IPS DF 6.9 (cell line): ENCODE measurements around the gene GPR160.

ENCODE experiments used
- DNase-seq: peaks from one replicate; pipeline ENCODE4 v3.0.0-alpha.2; 2013; ENCODE audit warnings: low read depth, low spot score
- H3K27ac ChIP-seq: one replicate; pipeline ENCODE4 v1.5.1; 2013; ENCODE audit warnings: low read length, control low read depth
- H3K27me3 ChIP-seq: 2 replicates; pipeline ENCODE4 v1.6.1; 2013; ENCODE audit warnings: mild to moderate bottlenecking, low read length; ENCODE audit not compliant: control insufficient read depth, insufficient read depth
- H3K36me3 ChIP-seq: 2 replicates; pipeline ENCODE4 v1.6.1; 2013; ENCODE audit warnings: low read length; ENCODE audit not compliant: control insufficient read depth, insufficient read depth
- H3K4me1 ChIP-seq: 2 replicates; pipeline ENCODE4 v1.6.1; 2013; ENCODE audit warnings: low read length; ENCODE audit not compliant: control insufficient read depth, insufficient read depth
- H3K4me3 ChIP-seq: 2 replicates; pipeline ENCODE4 v1.5.1; 2013; ENCODE audit warnings: mild to moderate bottlenecking, low read length
- H3K9me3 ChIP-seq: 2 replicates; pipeline ENCODE4 v1.6.1; 2013; ENCODE audit warnings: low read length, inconsistent platforms; ENCODE audit not compliant: control insufficient read depth, insufficient read depth
- WGBS: extraction: QIAGEN DNeasy Blood & Tissue Kit; methylation state at CpG from one replicate; pipeline ENCODE4 v1.1.7; 2013; ENCODE audit warnings: mixed read lengths, missing lambda C conversion rate; ENCODE audit not compliant: insufficient read length, insufficient coverage; 5-methylcytosine and 5-hydroxymethylcytosine counted together

GPR160 gene, protein sequence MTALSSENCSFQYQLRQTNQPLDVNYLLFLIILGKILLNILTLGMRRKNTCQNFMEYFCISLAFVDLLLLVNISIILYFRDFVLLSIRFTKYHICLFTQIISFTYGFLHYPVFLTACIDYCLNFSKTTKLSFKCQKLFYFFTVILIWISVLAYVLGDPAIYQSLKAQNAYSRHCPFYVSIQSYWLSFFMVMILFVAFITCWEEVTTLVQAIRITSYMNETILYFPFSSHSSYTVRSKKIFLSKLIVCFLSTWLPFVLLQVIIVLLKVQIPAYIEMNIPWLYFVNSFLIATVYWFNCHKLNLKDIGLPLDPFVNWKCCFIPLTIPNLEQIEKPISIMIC

DNA sequence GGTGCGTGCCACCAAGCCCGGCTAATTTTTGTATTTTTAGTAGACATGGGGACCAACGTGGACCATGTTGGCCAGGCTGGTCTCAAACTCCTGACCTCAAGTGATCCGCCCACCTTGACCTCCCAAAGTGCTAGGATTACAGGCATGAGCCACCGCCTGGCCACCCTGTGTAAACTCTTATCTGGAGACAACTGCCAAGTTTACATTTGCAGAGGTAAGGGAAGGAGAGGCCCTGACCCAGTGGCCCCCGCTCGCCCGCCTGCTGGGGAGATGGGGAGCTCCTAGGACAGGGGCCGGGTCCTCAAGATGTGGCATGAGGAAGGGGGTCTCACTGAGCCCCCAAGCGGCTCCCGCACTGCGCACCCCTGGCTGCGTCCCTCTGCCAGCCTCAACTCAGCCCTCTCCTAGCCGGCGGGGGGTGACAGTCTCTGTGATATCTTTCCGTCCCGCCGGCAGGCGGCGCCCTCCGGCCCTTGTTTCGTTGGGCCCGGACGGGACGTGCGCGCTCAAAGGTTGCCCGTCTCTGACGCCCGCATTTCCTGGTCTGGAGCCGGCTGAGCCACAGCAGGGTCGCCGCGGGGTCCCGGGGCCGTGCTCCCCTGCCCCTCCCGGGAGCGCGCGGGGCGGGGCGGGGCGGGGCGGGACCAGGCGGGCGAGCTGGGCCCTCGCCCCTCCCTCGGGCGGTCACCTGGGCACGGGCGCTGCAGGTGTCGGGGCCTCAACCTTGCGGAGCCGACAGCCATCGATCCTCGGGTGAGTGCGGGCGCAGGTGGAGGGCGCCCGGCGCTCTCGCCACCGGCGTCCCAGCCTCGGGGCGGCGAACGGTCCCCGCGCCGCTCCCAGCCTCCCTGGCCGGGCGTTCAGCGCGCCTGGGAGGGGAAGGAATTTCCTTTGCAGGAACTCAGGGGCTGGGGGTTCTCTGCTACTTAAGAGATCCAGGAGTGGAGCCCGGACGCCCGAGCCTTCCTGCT, at the start of gene GPR160:
Gene GPR160 (plus strand): TSS at position 533 of the 971 bp plus-strand sequence. CDS start 45,978 bp downstream, outside the sequence.
- H3K4me3 ChIP-seq, result peak within 1 kb of the TSS; percentile 65; the same call in 1 of the 2 replicates
- H3K36me3 ChIP-seq, result no peaks in the 10 kb centered on the region
- H3K27ac ChIP-seq, result no peak within 1 kb of the TSS
- no CpG with 5 or more reads among the region's 78 CpGs for WGBS
- DNase-seq, result no peak
- H3K9me3 ChIP-seq, result no peaks in the 10 kb centered on the region
- no peaks in the 10 kb centered on the region for H3K27me3 ChIP-seq
- no peaks in the 10 kb centered on the region for H3K4me1 ChIP-seq

DNA sequence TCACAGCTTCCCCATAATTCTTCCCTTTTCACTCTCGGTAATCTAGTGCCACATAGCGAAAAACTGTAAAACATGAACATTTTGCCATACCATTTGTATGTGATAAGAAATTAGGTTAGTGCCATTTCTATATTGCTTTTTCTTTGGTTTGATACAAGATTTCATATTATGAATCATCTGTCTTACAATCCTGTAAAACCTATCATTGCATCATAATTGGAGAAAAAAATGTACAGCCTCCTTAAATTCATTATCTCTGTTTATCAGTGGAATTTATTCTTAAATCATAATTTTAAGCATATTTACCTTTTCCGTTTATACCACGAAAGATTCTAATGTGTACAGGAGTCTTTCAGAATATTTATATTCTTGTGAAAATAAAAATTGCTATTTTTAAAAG, 47.4 kb upstream of the GPR160 start:
- DNase-seq, result no peak
- WGBS, result no CpG with 5 or more reads among the region's 4 CpGs
- H3K4me3 ChIP-seq, result no peak overlapping the region
- H3K27me3 ChIP-seq, result no peaks in the 10 kb centered on the region
- no peaks in the 10 kb centered on the region for H3K9me3 ChIP-seq
- H3K4me1 ChIP-seq, result no peaks in the 10 kb centered on the region
- peaks cover 9% of the 10 kb centered on the region; the same call in 1 of the 2 replicates for H3K36me3 ChIP-seq
- H3K27ac ChIP-seq, result no peak overlapping the region

DNA sequence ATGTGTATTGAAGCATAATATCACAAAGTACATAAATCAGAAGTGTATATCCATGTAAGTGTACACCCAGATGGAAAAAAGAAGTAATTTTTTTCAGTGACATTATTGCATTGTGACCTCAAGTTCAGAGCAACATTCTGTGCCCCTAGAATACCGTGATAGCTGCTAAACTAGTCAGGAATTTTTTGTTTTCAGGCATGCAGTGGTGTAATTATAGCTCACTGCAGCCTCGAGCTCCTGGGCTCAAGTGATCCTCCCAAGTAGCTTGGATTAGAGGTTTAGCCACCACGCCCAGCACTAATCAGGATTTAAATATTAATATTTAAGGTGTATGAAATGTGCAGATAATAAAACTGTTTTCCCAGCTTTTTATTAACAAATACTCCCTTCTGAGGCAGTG, 45.6 kb upstream of the GPR160 start:
- DNase-seq, result no peak
- H3K9me3 ChIP-seq, result no peaks in the 10 kb centered on the region
- H3K27me3 ChIP-seq, result no peaks in the 10 kb centered on the region
- H3K4me1 ChIP-seq, result no peaks in the 10 kb centered on the region
- no peak overlapping the region for H3K4me3 ChIP-seq
- WGBS, result no CpG with 5 or more reads among the region's 3 CpGs
- peaks cover 9% of the 10 kb centered on the region; the same call in 1 of the 2 replicates for H3K36me3 ChIP-seq
- H3K27ac ChIP-seq, result no peak overlapping the region

DNA sequence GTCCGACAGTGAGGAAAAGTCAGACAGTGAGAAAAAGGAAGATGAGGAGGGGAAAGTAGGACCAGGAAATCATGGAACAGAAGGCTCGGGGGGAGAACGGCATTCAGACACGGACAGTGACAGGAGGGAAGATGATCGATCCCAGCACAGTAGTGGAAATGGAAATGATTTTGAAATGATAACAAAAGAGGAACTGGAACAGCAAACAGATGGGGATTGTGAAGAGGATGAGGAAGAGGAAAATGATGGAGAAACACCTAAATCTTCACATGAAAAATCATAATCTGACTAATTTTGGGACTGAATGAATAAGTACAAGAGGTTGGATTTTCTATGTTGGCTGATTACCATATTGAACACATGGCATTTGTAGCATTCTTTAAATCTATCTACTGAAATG, 45.0 kb upstream of the GPR160 start:
- no peak overlapping the region for H3K27ac ChIP-seq
- no peaks in the 10 kb centered on the region for H3K27me3 ChIP-seq
- no CpG with 5 or more reads among the region's 5 CpGs for whole genome bisulfite sequencing
- H3K9me3 ChIP-seq, result no peaks in the 10 kb centered on the region
- no peak overlapping the region for H3K4me3 ChIP-seq
- H3K4me1 ChIP-seq, result no peaks in the 10 kb centered on the region
- H3K36me3 ChIP-seq, result peaks cover 9% of the 10 kb centered on the region; the same call in 1 of the 2 replicates
- DNase-seq, result no peak

DNA sequence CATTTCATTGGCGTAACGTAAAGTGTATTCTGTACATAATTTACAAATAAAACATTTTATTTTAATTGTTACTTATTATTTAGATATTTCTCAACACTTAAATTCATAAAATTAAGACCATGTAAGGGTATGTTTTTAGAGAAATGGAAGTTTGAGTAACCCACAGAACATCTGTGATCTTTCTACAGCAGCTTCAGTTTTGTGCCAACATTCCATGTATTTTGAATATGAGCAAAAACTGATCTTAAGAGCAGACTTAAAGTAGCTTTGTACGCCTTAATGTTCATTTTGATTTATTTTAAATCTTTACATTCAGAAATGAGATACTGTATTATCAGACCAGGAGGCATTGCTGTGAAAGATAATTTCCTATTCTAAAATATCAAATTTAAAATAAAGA, 44.0 kb upstream of the GPR160 start:
- Histone ChIP-seq H3K9me3 (no peaks in the 10 kb centered on the region), H3K4me3 (no peak overlapping the region), H3K27me3 (no peaks in the 10 kb centered on the region), H3K4me1 (no peaks in the 10 kb centered on the region), H3K27ac (no peak overlapping the region), H3K36me3 (peaks cover 6% of the 10 kb centered on the region; the same call in 1 of the 2 replicates)
- no CpG with 5 or more reads among the region's 3 CpGs for WGBS
- no peak for DNase-seq

DNA sequence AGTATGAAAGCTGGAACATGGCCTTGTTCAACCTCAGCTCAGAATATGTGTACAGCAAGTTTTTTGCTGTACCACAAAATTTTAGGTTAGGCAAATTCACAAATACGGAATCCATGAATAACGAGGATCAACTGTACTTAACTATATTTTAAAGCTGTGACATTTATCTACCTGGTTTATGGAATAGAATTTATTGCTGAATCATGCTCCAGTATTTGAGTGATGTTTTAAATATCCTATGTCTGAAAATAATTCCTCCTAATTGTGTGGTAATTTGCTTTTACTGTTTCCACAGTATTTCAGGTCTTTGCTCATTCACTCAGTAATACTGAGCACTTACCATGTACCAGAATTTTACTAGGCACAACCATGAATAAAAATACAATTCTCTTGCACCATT, 41.7 kb upstream of the GPR160 start:
- WGBS, result no CpG with 5 or more reads among the region's 2 CpGs
- peaks cover 6% of the 10 kb centered on the region; the same call in 1 of the 2 replicates for H3K36me3 ChIP-seq
- H3K4me3 ChIP-seq, result no peak overlapping the region
- H3K9me3 ChIP-seq, result no peaks in the 10 kb centered on the region
- DNase-seq, result no peak
- H3K27me3 ChIP-seq, result no peaks in the 10 kb centered on the region
- H3K27ac ChIP-seq, result no peak overlapping the region
- no peaks in the 10 kb centered on the region for H3K4me1 ChIP-seq

DNA sequence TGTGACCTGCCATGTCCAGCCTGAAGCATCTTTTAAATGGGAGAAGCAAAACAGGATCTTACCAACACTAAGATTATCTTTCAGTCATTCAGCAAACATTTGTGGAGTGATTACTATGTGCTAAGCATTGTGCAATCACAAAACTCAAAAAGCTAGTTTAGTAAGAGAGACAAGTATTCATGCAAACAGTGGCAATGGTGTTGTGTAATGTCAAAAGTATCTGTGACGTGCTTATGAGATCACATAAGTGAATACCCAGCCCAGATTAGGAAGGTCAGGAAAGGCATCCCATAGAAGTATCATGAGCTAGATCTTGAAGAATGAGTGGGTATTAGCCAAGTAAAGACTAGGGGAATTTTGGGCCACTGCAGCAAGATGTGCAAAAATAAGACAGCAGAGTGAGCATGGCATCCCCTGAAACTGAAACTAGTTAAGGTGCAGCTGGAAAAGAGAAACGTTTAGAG, 39.1 kb upstream of the GPR160 start:
- H3K9me3 ChIP-seq, result no peaks in the 10 kb centered on the region
- no peaks in the 10 kb centered on the region for H3K4me1 ChIP-seq
- no peaks in the 10 kb centered on the region for H3K36me3 ChIP-seq
- no peaks in the 10 kb centered on the region for H3K27me3 ChIP-seq
- H3K27ac ChIP-seq, result no peak overlapping the region
- WGBS, result no CpG with 5 or more reads among the region's 2 CpGs
- DNase-seq, result no peak
- no peak overlapping the region for H3K4me3 ChIP-seq

DNA sequence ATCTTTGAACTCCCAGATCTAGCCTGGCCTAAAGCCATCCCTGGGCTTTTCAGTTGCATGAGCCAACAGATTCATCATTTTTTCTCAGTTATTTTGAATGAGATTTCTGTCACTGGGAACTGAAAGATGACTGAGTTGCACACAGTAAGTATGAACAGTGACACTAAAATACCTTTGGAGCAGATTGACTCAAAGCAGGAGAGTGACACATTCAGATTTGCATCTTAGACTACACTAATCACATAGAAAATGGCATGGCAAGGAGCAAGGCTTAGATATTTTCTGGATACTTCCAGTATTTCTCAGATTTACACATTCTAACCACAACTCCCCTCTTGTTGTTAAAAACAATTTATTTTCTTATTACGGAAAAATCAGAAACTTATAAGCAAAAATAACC, 38.4 kb upstream of the GPR160 start:
- no peaks in the 10 kb centered on the region for H3K4me1 ChIP-seq
- WGBS, result 100% methylated on average over 1 of the region's 1 CpG
- no peak for DNase-seq
- H3K36me3 ChIP-seq, result no peaks in the 10 kb centered on the region
- no peaks in the 10 kb centered on the region for H3K9me3 ChIP-seq
- no peak overlapping the region for H3K27ac ChIP-seq
- H3K4me3 ChIP-seq, result no peak overlapping the region
- no peaks in the 10 kb centered on the region for H3K27me3 ChIP-seq

DNA sequence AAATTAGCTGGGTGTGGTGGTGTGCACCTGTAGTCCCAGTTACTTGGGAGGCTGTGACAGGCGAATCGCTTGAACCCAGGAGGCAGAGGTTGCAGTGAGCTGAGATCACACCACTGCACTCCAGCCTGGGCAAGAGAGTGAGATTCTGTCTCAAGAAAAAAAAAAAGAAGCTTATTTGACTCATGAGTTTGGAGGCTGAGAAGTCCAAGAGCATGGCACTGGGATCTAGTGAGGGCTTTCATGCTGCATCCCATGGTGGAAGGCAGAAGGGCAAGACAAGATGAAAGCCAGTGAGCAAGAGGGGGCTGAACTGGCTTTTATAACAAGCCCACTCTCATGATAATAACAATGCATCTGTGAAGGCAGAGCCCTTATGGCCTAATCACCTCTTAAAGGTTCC, 37.7 kb upstream of the GPR160 start:
- H3K36me3 ChIP-seq, result no peaks in the 10 kb centered on the region
- no peaks in the 10 kb centered on the region for H3K9me3 ChIP-seq
- WGBS, result no CpG with 5 or more reads among the region's 2 CpGs
- H3K27ac ChIP-seq, result no peak overlapping the region
- no peak for DNase-seq
- no peaks in the 10 kb centered on the region for H3K27me3 ChIP-seq
- H3K4me3 ChIP-seq, result no peak overlapping the region
- H3K4me1 ChIP-seq, result no peaks in the 10 kb centered on the region

DNA sequence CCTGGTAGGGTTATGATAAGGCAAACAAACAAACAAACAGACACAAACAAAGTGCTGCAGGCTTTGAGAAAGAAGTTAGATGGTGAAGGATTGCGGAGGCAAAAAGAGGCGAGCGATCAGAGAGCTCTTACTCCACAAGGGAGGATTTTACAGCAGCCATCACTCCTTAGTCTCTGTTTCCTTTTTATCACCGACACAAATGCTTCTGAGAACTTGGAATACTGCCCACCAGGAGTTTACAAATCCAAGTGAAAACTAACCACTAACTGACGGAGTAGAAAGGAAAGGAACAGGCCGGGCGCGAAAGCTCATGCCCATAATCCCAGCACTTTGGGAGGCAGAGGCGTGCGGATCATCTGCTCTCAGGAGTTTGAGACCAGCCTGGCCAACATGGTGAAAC, 35.6 kb upstream of the GPR160 start:
- H3K36me3 ChIP-seq, result no peaks in the 10 kb centered on the region
- no peaks in the 10 kb centered on the region for H3K4me1 ChIP-seq
- no CpG with 5 or more reads among the region's 10 CpGs for WGBS
- no peak overlapping the region for H3K4me3 ChIP-seq
- no peaks in the 10 kb centered on the region for H3K27me3 ChIP-seq
- no peak overlapping the region for H3K27ac ChIP-seq
- DNase-seq, result no peak
- no peaks in the 10 kb centered on the region for H3K9me3 ChIP-seq
